ENCODE results near the gene CDAN1. TPM values are rescaled to one million over a fixed set of nuclear protein-coding genes. Genes with fewer than 3 reads are reported as not detected.

The CDAN1 gene
- total and polyA plus RNA-seq, 2 of the 4 experiments (the other 2 are of a cell fraction) = 4.7 to 5.6 TPM

DNA sequence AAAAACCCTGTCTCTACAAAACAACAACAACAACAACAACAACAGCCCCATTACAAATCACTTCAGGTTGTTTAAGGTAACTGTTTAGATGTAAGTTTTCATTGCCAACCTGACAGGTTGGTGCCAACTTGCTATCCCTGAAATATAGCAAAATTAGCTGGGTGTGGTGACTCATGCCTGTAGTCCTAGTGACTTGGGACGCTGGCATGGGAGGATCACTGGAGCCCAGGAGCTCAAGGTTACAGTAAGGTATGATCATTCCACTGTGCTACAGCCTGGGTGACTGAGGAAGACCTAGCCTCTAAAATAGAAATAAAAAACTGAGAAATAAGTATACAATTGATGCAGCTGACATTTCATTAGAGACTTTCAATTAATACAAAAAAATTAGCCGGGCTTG lies 36.0 kb upstream of the CDAN1 start:
- Histone ChIP-seq H2AFZ (replicated peaks; ENCODE audit: low read length, poor library complexity) (no peak overlapping the region), H3K9me1 (ENCODE audit: insufficient read depth, low read length) (no peaks in the 10 kb centered on the region), H2BK15ac (ENCODE audit: low read depth, low read length) (no peak overlapping the region; the same call in 2 of the 3 replicates), H4K20me1 (ENCODE audit: insufficient read depth, low read length) (no peaks in the 10 kb centered on the region), H3K36me3 (ENCODE audit: control insufficient read depth, insufficient read depth, low read length) (peaks cover 7% of the 10 kb centered on the region; the same call in 1 of the 2 replicates), H3K27me3 (ENCODE audit: control insufficient read depth, insufficient read depth, low read length) (no peaks in the 10 kb centered on the region), H3K79me1 (ENCODE audit: low read depth in 1 of 2, low read length in 2 of 2) (no peaks in the 10 kb centered on the region; a peak in 1 of 4 replicates), H3K9me3 (ENCODE audit: control insufficient read depth, insufficient read depth, low read length) (no peaks in the 10 kb centered on the region), H3K4me2 (ENCODE audit: low read depth, low read length) (no peak overlapping the region), H3K4me1 (ENCODE audit: control insufficient read depth, insufficient read depth, low read length) (no peaks in the 10 kb centered on the region), H4K91ac (ENCODE audit: insufficient read depth, low read depth, low read length) (no peak overlapping the region), H2AK9ac (replicated peaks; ENCODE audit: low read depth, low read length, poor library complexity) (no peak overlapping the region), H3K27ac (ENCODE audit: insufficient read depth, low read length) (no peak overlapping the region), H3K18ac (ENCODE audit: low read depth, low read length) (no peak overlapping the region), H4K8ac (ENCODE audit: low read depth in 2 of 2, low read length in 2 of 2) (no peak overlapping the region), H3K56ac (ENCODE audit: extremely low read depth, insufficient read depth, low read length) (no peak overlapping the region), H3K9ac (ENCODE audit: low read depth, low read length) (no peak overlapping the region), H3K4ac (ENCODE audit: low read depth, low read length) (no peak overlapping the region), H2BK5ac (ENCODE audit: low read depth, low read length, poor library complexity, severe bottlenecking) (no peak overlapping the region), H4K5ac (ENCODE audit: low read depth, low read length) (no peak overlapping the region), H2BK120ac (ENCODE audit: low read depth, low read length) (no peak overlapping the region), H3K4me3 (ENCODE audit: insufficient read depth, low read depth, low read length) (no peak overlapping the region), H2AK5ac (ENCODE audit: low read depth, low read length) (no peak overlapping the region), H3K23ac (ENCODE audit: low read depth, low read length) (no peak overlapping the region), H2BK20ac (ENCODE audit: low read depth, low read length) (no peak overlapping the region), H3K14ac (replicated peaks; ENCODE audit: low read depth, low read length) (no peak overlapping the region; the same call in 1 of the 2 replicates)
- BruUV-seq (replicated peaks) = no TSS peak
- DNase-seq (no peak), ATAC-seq (ENCODE audit: low read depth) (no peak)
- WGBS, 2 experiments (ENCODE audit: extremely low coverage in 2 of 2, insufficient read length in 1 of 2) = no CpG with 5 or more reads among the region's 2 CpGs
- in situ Hi-C loops (cut with MboI; ENCODE audit: low sequenced_read_pairs) (no loop called here), dilution Hi-C loops (cut with HindIII; ENCODE audit: low sequenced_read_pairs, unreplicated experiment) (no loop called here), intact Hi-C loops (cut with micrococcal nuclease) (no loop called here)
- no peak for TF ChIP-seq RCOR1 (IDR thresholded peaks at IDR 0.05; ENCODE audit: insufficient replicate concordance, low read length)
- no peak for TF ChIP-seq CEBPB (IDR thresholded peaks at IDR 0.05; ENCODE audit: low read depth, low read length)
- no peak for TF ChIP-seq NFE2L2 (IDR thresholded peaks at IDR 0.05; ENCODE audit: low read depth, low read length)
- no peak for TF ChIP-seq MAFK (IDR thresholded peaks at IDR 0.05; ENCODE audit: low read depth, low read length)
- TF ChIP-seq BHLHE40 (IDR thresholded peaks at IDR 0.05; ENCODE audit: low read depth, low read length) = no peak
- TF ChIP-seq RAD21 (IDR thresholded peaks at IDR 0.05; ENCODE audit: low read length) = no peak
- TF ChIP-seq CHD1 (IDR thresholded peaks at IDR 0.05; ENCODE audit: low read depth, low read length) = no peak
- TF ChIP-seq, protein P1, sequence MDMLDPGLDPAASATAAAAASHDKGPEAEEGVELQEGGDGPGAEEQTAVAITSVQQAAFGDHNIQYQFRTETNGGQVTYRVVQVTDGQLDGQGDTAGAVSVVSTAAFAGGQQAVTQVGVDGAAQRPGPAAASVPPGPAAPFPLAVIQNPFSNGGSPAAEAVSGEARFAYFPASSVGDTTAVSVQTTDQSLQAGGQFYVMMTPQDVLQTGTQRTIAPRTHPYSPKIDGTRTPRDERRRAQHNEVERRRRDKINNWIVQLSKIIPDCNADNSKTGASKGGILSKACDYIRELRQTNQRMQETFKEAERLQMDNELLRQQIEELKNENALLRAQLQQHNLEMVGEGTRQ (IDR thresholded peaks at IDR 0.05; ENCODE audit: low read depth, low read length) = no peak
- TF ChIP-seq, protein P2, sequence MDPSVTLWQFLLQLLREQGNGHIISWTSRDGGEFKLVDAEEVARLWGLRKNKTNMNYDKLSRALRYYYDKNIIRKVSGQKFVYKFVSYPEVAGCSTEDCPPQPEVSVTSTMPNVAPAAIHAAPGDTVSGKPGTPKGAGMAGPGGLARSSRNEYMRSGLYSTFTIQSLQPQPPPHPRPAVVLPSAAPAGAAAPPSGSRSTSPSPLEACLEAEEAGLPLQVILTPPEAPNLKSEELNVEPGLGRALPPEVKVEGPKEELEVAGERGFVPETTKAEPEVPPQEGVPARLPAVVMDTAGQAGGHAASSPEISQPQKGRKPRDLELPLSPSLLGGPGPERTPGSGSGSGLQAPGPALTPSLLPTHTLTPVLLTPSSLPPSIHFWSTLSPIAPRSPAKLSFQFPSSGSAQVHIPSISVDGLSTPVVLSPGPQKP (IDR thresholded peaks at IDR 0.05; ENCODE audit: borderline replicate concordance, low read depth, low read length) = no peak
- TF ChIP-seq SMC3 (IDR thresholded peaks at IDR 0.05; ENCODE audit: low read depth, low read length) = no peak
- TF ChIP-seq FOS (IDR thresholded peaks at IDR 0.05; ENCODE audit: low read depth, low read length) = no peak
- no peak for TF ChIP-seq POLR2A (IDR thresholded peaks at IDR 0.05; ENCODE audit: low read depth, low read length)
- no peak for TF ChIP-seq MAZ (IDR thresholded peaks at IDR 0.05; ENCODE audit: borderline replicate concordance, low read depth, low read length)
- TF ChIP-seq RFX5 (IDR thresholded peaks at IDR 0.05; ENCODE audit: low read depth, low read length) = no peak
- TF ChIP-seq, protein P3, sequence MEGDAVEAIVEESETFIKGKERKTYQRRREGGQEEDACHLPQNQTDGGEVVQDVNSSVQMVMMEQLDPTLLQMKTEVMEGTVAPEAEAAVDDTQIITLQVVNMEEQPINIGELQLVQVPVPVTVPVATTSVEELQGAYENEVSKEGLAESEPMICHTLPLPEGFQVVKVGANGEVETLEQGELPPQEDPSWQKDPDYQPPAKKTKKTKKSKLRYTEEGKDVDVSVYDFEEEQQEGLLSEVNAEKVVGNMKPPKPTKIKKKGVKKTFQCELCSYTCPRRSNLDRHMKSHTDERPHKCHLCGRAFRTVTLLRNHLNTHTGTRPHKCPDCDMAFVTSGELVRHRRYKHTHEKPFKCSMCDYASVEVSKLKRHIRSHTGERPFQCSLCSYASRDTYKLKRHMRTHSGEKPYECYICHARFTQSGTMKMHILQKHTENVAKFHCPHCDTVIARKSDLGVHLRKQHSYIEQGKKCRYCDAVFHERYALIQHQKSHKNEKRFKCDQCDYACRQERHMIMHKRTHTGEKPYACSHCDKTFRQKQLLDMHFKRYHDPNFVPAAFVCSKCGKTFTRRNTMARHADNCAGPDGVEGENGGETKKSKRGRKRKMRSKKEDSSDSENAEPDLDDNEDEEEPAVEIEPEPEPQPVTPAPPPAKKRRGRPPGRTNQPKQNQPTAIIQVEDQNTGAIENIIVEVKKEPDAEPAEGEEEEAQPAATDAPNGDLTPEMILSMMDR (conservative IDR thresholded peaks at IDR 0.05; ENCODE audit: low read depth, low read length) = no peak
- no peak for TF ChIP-seq MXI1 (IDR thresholded peaks at IDR 0.05; ENCODE audit: borderline replicate concordance, low read depth, low read length)
- CTCF ChIA-PET = no interaction called here
- POLR2A ChIA-PET (ENCODE audit: unreplicated experiment) = no interaction called here

Measured in IMR-90 (cell line).